ENCODE data around the gene NUB1. TPM values are rescaled to one million over a fixed set of nuclear protein-coding genes. Genes with fewer than 3 reads are reported as not detected.

Gene NUB1
- total RNA-seq, 4 donors from 2014 or later, result 50.5 to 60.3 (median 54.8) TPM

DNA sequence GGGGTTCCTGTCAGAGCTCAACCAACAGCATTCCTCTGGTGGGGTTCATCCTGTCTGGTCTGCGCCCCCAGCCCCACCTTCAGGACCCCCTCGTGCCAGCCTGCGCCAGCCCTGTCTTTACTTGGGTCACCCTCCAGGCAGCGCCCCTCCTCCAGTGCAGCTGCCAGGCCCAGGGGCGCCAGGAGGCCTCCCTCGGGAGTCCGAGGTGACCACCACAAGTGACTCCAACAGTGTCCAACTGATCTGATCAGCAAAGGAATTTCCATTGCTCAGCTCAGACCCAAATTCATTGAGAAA is 57.6 kb downstream of the NUB1 start:
- TF ChIP-seq, protein P1, sequence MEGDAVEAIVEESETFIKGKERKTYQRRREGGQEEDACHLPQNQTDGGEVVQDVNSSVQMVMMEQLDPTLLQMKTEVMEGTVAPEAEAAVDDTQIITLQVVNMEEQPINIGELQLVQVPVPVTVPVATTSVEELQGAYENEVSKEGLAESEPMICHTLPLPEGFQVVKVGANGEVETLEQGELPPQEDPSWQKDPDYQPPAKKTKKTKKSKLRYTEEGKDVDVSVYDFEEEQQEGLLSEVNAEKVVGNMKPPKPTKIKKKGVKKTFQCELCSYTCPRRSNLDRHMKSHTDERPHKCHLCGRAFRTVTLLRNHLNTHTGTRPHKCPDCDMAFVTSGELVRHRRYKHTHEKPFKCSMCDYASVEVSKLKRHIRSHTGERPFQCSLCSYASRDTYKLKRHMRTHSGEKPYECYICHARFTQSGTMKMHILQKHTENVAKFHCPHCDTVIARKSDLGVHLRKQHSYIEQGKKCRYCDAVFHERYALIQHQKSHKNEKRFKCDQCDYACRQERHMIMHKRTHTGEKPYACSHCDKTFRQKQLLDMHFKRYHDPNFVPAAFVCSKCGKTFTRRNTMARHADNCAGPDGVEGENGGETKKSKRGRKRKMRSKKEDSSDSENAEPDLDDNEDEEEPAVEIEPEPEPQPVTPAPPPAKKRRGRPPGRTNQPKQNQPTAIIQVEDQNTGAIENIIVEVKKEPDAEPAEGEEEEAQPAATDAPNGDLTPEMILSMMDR (IDR thresholded peaks at IDR 0.05), result no peak
- no peak for TF ChIP-seq POLR2A (IDR thresholded peaks at IDR 0.05)
- TF ChIP-seq EP300 (IDR thresholded peaks at IDR 0.05), result no peak
- no peak for TF ChIP-seq POLR2AphosphoS5 (IDR thresholded peaks at IDR 0.05)
- no peaks in the 10 kb centered on the region for H3K9me3 ChIP-seq
- H3K36me3 ChIP-seq, result no peaks in the 10 kb centered on the region
- no peak overlapping the region for H3K27ac ChIP-seq
- H3K4me3 ChIP-seq, result no peak overlapping the region
- 93% methylated on average over 2 of the region's 7 CpGs; no CpG with 5 or more reads in 1 of the 2 donors for WGBS, 2 donors (ENCODE audit: low coverage in 1 of 2)
- no peak for ATAC-seq
- peaks cover 6% of the 10 kb centered on the region for H3K27me3 ChIP-seq
- peaks cover 0 to 3% (median 0%) of the 10 kb centered on the region in 3 donors for H3K4me1 ChIP-seq

- Histone ChIP-seq H3K4me3 (no peak overlapping the region), H3K27ac (no peak overlapping the region), H3K4me1 (peaks cover 0 to 4% (median 0%) of the 10 kb centered on the region in 3 donors), H3K27me3 (no peaks in the 10 kb centered on the region), H3K9me3 (no peaks in the 10 kb centered on the region), H3K36me3 (no peaks in the 10 kb centered on the region)
- no peak for ATAC-seq
- TF ChIP-seq EP300 (IDR thresholded peaks at IDR 0.05) (no peak), POLR2AphosphoS5 (IDR thresholded peaks at IDR 0.05) (no peak), POLR2A (IDR thresholded peaks at IDR 0.05) (no peak)
- TF ChIP-seq, protein P1 (IDR thresholded peaks at IDR 0.05), result no peak
- 94 to 100% methylated on average over 1 to 2 of the region's 14 CpGs for WGBS, 2 donors (ENCODE audit: low coverage in 1 of 2)
Measured at GRCh38 chr7:151399906-151400305, 58.3 kb downstream of the NUB1 start.

GRCh38 chr7:151400626-151401315 is 59.2 kb downstream of the NUB1 start:
- peaks cover 0 to 4% (median 0%) of the 10 kb centered on the region in 3 donors for H3K4me1 ChIP-seq
- H3K9me3 ChIP-seq, result no peaks in the 10 kb centered on the region
- TF ChIP-seq, protein P1 (IDR thresholded peaks at IDR 0.05), result no peak
- WGBS, 2 donors (ENCODE audit: low coverage in 1 of 2), result 62 to 67% methylated on average over 2 to 10 of the region's 14 CpGs
- no peak overlapping the region for H3K4me3 ChIP-seq
- no peaks in the 10 kb centered on the region for H3K36me3 ChIP-seq
- ATAC-seq, result no peak
- no peak overlapping the region for H3K27ac ChIP-seq
- H3K27me3 ChIP-seq, result no peaks in the 10 kb centered on the region

- ATAC-seq, result no peak
- TF ChIP-seq POLR2A (IDR thresholded peaks at IDR 0.05) (no peak), EP300 (IDR thresholded peaks at IDR 0.05) (no peak), POLR2AphosphoS5 (IDR thresholded peaks at IDR 0.05) (no peak)
- TF ChIP-seq, protein P1 (IDR thresholded peaks at IDR 0.05), result no peak
- Histone ChIP-seq H3K4me1 (peaks cover 0 to 4% (median 0%) of the 10 kb centered on the region in 3 donors), H3K36me3 (no peaks in the 10 kb centered on the region), H3K27ac (no peak overlapping the region), H3K4me3 (no peak overlapping the region), H3K27me3 (peaks cover 3% of the 10 kb centered on the region), H3K9me3 (no peaks in the 10 kb centered on the region)
- WGBS, 2 donors (ENCODE audit: low coverage in 1 of 2), result 93% methylated on average over 9 of the region's 16 CpGs; no CpG with 5 or more reads in 1 of the 2 donors
Measured at GRCh38 chr7:151402029-151402835, 60.6 kb downstream of the NUB1 start.
